Endothelial cell of umbilical vein (primary cell): Measurements from ENCODE around the gene ATP6V0A4. TPM values are rescaled to one million over a fixed set of nuclear protein-coding genes. Genes with fewer than 3 reads are reported as not detected.

Experiments
- BruUV-seq: library from RNA; stranded (reverse); fragments of 400-500 nt; replicated peaks from 2 replicates; lab custom pipeline; 2021; lab: Mats Ljungman, UMichigan
- CTCF ChIA-PET: fragments of 300-600, 350-600 bp; sonication (Branson Sonifier 250); formaldehyde crosslinking; loops from one replicate; lab custom pipeline; 2021; ENCODE audit warnings: antibody characterized with exemption, inconsistent platforms; lab: Charles Lee
- POLR2A ChIA-PET: fragments of 300-600, 350-600 bp; sonication (Branson Sonifier 250); formaldehyde crosslinking; loops from one replicate; lab custom pipeline; 2021; ENCODE audit warnings: antibody characterized with exemption, inconsistent platforms; lab: Charles Lee
- DNase-seq: peaks from one replicate; pipeline ENCODE4 v3.0.0-alpha.2; 2011; ENCODE audit warnings: low read depth, low spot score
- FAIRE-seq: peaks from 2 replicates; lab custom pipeline; 2011; peaks lifted over from hg19 to GRCh38; lab: Jason Lieb, UNC
- H2AFZ ChIP-seq: 2 replicates; pipeline ENCODE4 v1.6.0; 2012; ENCODE audit warnings: low read depth, low read length, control low read depth, inconsistent platforms
- H3K27ac ChIP-seq: 2 replicates; pipeline ENCODE4 v1.5.1; 2011; ENCODE audit warnings: low read depth, mild to moderate bottlenecking, control low read depth, low read length, moderate library complexity; ENCODE audit not compliant: insufficient read depth
- H3K27me3 ChIP-seq, 2 experiments: 2 replicates each; pipeline versions ENCODE4 v1.6.0 to v1.6.1; 2011; ENCODE audit warnings: low read length in 2 of 2, mixed read lengths in 1 of 2; ENCODE audit not compliant: control insufficient read depth in 2 of 2, insufficient read depth in 2 of 2
- H3K36me3 ChIP-seq, 2 experiments: 2 replicates in 1 of 2; 3 replicates in 1 of 2; pipeline ENCODE4 v1.5.1; 2011; ENCODE audit warnings: low read length in 2 of 2, mild to moderate bottlenecking in 1 of 2, moderate library complexity in 1 of 2; ENCODE audit not compliant: control insufficient read depth in 2 of 2, insufficient read depth in 2 of 2; ENCODE audit errors: extremely low read depth in 1 of 2
- H3K4me1 ChIP-seq: 3 replicates; pipeline ENCODE4 v1.5.1; 2011; ENCODE audit warnings: mild to moderate bottlenecking, low read length; ENCODE audit not compliant: control insufficient read depth, insufficient read depth; ENCODE audit errors: extremely low read depth
- H3K4me2 ChIP-seq: 2 replicates; pipeline ENCODE4 v1.6.1; 2011; ENCODE audit warnings: low read length, control low read depth, mixed read lengths; ENCODE audit not compliant: insufficient read depth
- H3K4me3 ChIP-seq, 3 experiments: fragments of 200-600 bp in 1 of 3; sonication (generic), shearing (Covaris generic) in 1 of 3; replicated peaks in 1 of 3; 2 replicates each; pipeline ENCODE4 v1.5.1; 2011 to 2016; ENCODE audit warnings: control low read depth in 3 of 3, low read length in 3 of 3, mild to moderate bottlenecking in 2 of 3, inconsistent platforms in 1 of 3, low read depth in 1 of 3, moderate library complexity in 1 of 3; ENCODE audit not compliant: insufficient read depth in 1 of 3
- H3K79me2 ChIP-seq: 2 replicates; pipeline ENCODE4 v1.6.0; 2012; ENCODE audit warnings: low read length, inconsistent platforms; ENCODE audit not compliant: control insufficient read depth, insufficient read depth
- H3K9ac ChIP-seq: replicated peaks from 2 replicates; pipeline ENCODE3; 2011; ENCODE audit warnings: low read length, control low read depth; ENCODE audit not compliant: insufficient read depth; ENCODE audit errors: extremely low read depth
- H3K9me1 ChIP-seq: replicated peaks from 3 replicates; pipeline ENCODE4 v1.6.0; 2011; ENCODE audit warnings: mild to moderate bottlenecking, low read length; ENCODE audit not compliant: control insufficient read depth, insufficient read depth; ENCODE audit errors: extremely low read depth
- H3K9me3 ChIP-seq: replicated peaks from 2 replicates; pipeline ENCODE4 v1.5.1; 2012; ENCODE audit warnings: low read length, inconsistent platforms; ENCODE audit not compliant: control insufficient read depth, insufficient read depth
- H4K20me1 ChIP-seq: replicated peaks from 2 replicates; pipeline ENCODE3; 2011; ENCODE audit warnings: mild to moderate bottlenecking, low read length; ENCODE audit not compliant: control insufficient read depth, insufficient read depth; ENCODE audit errors: extremely low read depth
- CTCF ChIP-seq, 2 donors: IDR thresholded peaks; 1 replicate in 1 of 2; 2 replicates in 1 of 2; pipeline ENCODE4 v1.5.1; 2011; ENCODE audit warnings: low read length in 2 of 2, mild to moderate bottlenecking in 2 of 2, moderate library complexity in 2 of 2, control low read depth in 1 of 2, inconsistent platforms in 1 of 2, low read depth in 1 of 2; ENCODE audit not compliant: insufficient read depth in 1 of 2; ENCODE audit errors: extremely low read depth in 1 of 2
- EZH2 ChIP-seq: IDR thresholded peaks from 2 replicates; pipeline ENCODE4 v1.6.1; 2012; ENCODE audit warnings: borderline replicate concordance, low read depth, mild to moderate bottlenecking, moderate library complexity, low read length, inconsistent platforms; ENCODE audit not compliant: severe bottlenecking
- FOS ChIP-seq: IDR thresholded peaks from 2 replicates; pipeline ENCODE4 v1.6.1; 2011; ENCODE audit warnings: mild to moderate bottlenecking, low read length, moderate library complexity, borderline replicate concordance; ENCODE audit not compliant: insufficient read depth
- GATA2 ChIP-seq: IDR thresholded peaks from 2 replicates; pipeline ENCODE4 v1.7.0; 2011; ENCODE audit warnings: low read depth, mild to moderate bottlenecking, moderate library complexity, mixed read lengths, low read length; ENCODE audit not compliant: insufficient read length, insufficient read depth
- JUN ChIP-seq: IDR thresholded peaks from 2 replicates; pipeline ENCODE4 v1.6.1; 2011; ENCODE audit warnings: borderline replicate concordance, low read depth; ENCODE audit not compliant: insufficient read length, insufficient read depth
- MYC ChIP-seq: IDR thresholded peaks from one replicate; pipeline ENCODE4 v1.6.1; 2011; ENCODE audit warnings: mild to moderate bottlenecking, low read depth, low read length
- POLR2A ChIP-seq: IDR thresholded peaks from 2 replicates; pipeline ENCODE4 v1.6.1; 2012; ENCODE audit warnings: low read depth, mild to moderate bottlenecking, control low read depth, low read length
- POLR2AphosphoS5 ChIP-seq: IDR thresholded peaks from 2 replicates; pipeline ENCODE4 v1.6.1; 2012; ENCODE audit warnings: low read depth, mild to moderate bottlenecking, control low read depth, low read length, moderate library complexity; ENCODE audit not compliant: insufficient read depth
- dilution Hi-C: fragments of 300-500 bp; cut with MboI; formaldehyde crosslinking; loops from one replicate; pipeline ENCODE4 v1.15.0; 2019; ENCODE audit warnings: low sequenced_read_pairs; ENCODE audit not compliant: extremely low pct_ligation_motif_present
- intact Hi-C: fragments of 100-400 bp; cut with micrococcal nuclease; formaldehyde crosslinking; loops from one replicate; pipeline ENCODE4 v1.10.0; 2022
- polyA plus RNA-seq, 4 experiments: library from polyadenylated mRNA; depleted of rRNA in 3 of 4; stranded (reverse) in 3 of 4; unstranded in 1 of 4; fragments of >200 nt; gene quantifications; 2 replicates each; pipeline versions ENCODE4 v1.2.1 to v1.2.3, GENCODE V29; 2011 to 2012; ENCODE audit warnings: missing spikeins in 1 of 4
- total RNA-seq: library from RNA; stranded (reverse); gene quantifications from 2 replicates; pipeline ENCODE4 v1.2.3, GENCODE V29; 2021
- TF ChIP-seq, protein P1 (sequence below): IDR thresholded peaks from 2 replicates; pipeline ENCODE4 v1.6.1; 2011; ENCODE audit not compliant: insufficient read depth, insufficient read length

ATP6V0A4 gene
- total and polyA plus RNA-seq, 2 donors (not counting 3 experiments of a cell fraction or from before 2014, with no cell fraction given), result 0.07 to 0.24 TPM

DNA sequence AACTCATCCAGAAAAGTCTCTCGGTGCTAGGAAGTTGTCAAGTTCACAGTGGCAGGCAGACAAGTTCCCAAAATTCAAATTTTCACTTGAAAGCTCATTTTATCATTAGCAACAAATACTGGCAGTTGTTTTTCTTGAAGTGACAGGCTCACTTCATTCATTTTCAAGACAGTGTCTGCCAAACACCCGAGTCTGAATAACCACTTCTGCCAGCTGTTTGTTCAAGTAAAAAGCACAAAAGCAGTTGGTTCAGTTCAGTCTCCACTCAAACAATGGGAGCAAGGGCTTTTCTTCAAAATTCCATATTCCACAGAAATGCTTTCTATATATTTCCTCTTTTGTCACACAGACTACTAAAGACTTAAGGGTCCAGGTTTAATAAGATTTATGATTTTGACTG, 47.7 kb upstream of the ATP6V0A4 start:
- DNase-seq, result no peak
- Histone ChIP-seq H3K27me3 (no peaks in the 10 kb centered on the region), H2AFZ (no peak overlapping the region)

More for the DNA sequence above, 47.7 kb upstream of the ATP6V0A4 start:
- Histone ChIP-seq H3K4me3 (no peak overlapping the region), H3K9me3 (no peaks in the 10 kb centered on the region), H4K20me1 (no peaks in the 10 kb centered on the region), H3K9ac (no peak overlapping the region), H3K36me3 (no peaks in the 10 kb centered on the region), H3K79me2 (no peaks in the 10 kb centered on the region), H3K4me1 (no peaks in the 10 kb centered on the region), H3K4me2 (no peak overlapping the region), H3K27ac (no peak overlapping the region), H3K9me1 (no peaks in the 10 kb centered on the region)
- TF ChIP-seq POLR2A (no peak), CTCF (IDR thresholded peaks at IDR 0.05; ENCODE audit: extremely low read depth in 1 of 2, insufficient read depth in 1 of 2, low read depth in 1 of 2, low read length in 2 of 2) (no peak), GATA2 (no peak), JUN (no peak), EZH2 (no peak), MYC (no peak), POLR2AphosphoS5 (no peak), FOS (no peak)
- TF ChIP-seq, protein P1, sequence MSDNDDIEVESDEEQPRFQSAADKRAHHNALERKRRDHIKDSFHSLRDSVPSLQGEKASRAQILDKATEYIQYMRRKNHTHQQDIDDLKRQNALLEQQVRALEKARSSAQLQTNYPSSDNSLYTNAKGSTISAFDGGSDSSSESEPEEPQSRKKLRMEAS, result no peak
- dilution Hi-C loops, result no loop called here
- peak; percentile 8 for FAIRE-seq
- CTCF ChIA-PET, result no interaction called here
- intact Hi-C loops, result no loop called here
- BruUV-seq, result no TSS peak
- POLR2A ChIA-PET, result no interaction called here
